HEK293 (cell line): Measurements from ENCODE around the gene DDX55.

ENCODE experiments used
- AEBP2 ChIP-seq: fragments of 450-650 bp; formaldehyde crosslinking; IDR thresholded peaks from 2 replicates; pipeline ENCODE4 v1.5.1; 2016; ENCODE audit warnings: missing biosample characterization, missing genetic modification characterization, borderline replicate concordance
- GLI4 ChIP-seq: fragments of 450-650 bp; formaldehyde crosslinking; IDR thresholded peaks from 2 replicates; pipeline ENCODE4 v1.5.1; 2016; ENCODE audit warnings: missing biosample characterization, missing genetic modification characterization
- OSR2 ChIP-seq: fragments of 450-650 bp; formaldehyde crosslinking; IDR thresholded peaks from 2 replicates; pipeline ENCODE4 v1.5.1; 2016; ENCODE audit warnings: missing biosample characterization, missing genetic modification characterization
- RBAK ChIP-seq: fragments of 450-650 bp; formaldehyde crosslinking; IDR thresholded peaks from 2 replicates; pipeline ENCODE4 v1.5.1; 2016; ENCODE audit warnings: missing biosample characterization, missing genetic modification characterization
- SP3 ChIP-seq: fragments of 450-650 bp; formaldehyde crosslinking; IDR thresholded peaks from 2 replicates; pipeline ENCODE4 v1.5.1; 2016; ENCODE audit warnings: missing biosample characterization, missing genetic modification characterization
- TCF7L2 ChIP-seq: IDR thresholded peaks from 2 replicates; pipeline ENCODE4 v1.6.1; 2011; ENCODE audit warnings: low read depth, mild to moderate bottlenecking, inconsistent platforms, low read length, moderate library complexity, borderline replicate concordance
- YY2 ChIP-seq: fragments of 450-650 bp; formaldehyde crosslinking; IDR thresholded peaks from 2 replicates; pipeline ENCODE4 v1.5.1; 2016; ENCODE audit warnings: missing biosample characterization, missing genetic modification characterization
- ZBTB21 ChIP-seq: fragments of 450-650 bp; formaldehyde crosslinking; IDR thresholded peaks from 2 replicates; pipeline ENCODE4 v1.5.1; 2017; ENCODE audit warnings: missing biosample characterization, missing genetic modification characterization
- ZBTB7A ChIP-seq: fragments of 450-650 bp; formaldehyde crosslinking; IDR thresholded peaks from 2 replicates; pipeline ENCODE4 v1.5.1; 2016; ENCODE audit warnings: low read depth, missing biosample characterization, missing genetic modification characterization
- ZFP37 ChIP-seq: fragments of 450-650 bp; formaldehyde crosslinking; IDR thresholded peaks from 2 replicates; pipeline ENCODE4 v1.5.1; 2016; ENCODE audit warnings: missing biosample characterization, missing genetic modification characterization
- ZNF148 ChIP-seq: fragments of 450-650 bp; formaldehyde crosslinking; IDR thresholded peaks from 2 replicates; pipeline ENCODE4 v1.5.0; 2017; ENCODE audit warnings: missing biosample characterization, missing genetic modification characterization, borderline replicate concordance
- ZNF157 ChIP-seq: fragments of 450-650 bp; formaldehyde crosslinking; IDR thresholded peaks from 2 replicates; pipeline ENCODE4 v1.5.1; 2016; ENCODE audit warnings: missing biosample characterization, missing genetic modification characterization
- ZNF18 ChIP-seq: fragments of 450-650 bp; formaldehyde crosslinking; IDR thresholded peaks from 2 replicates; pipeline ENCODE4 v1.5.1; 2016; ENCODE audit warnings: missing biosample characterization, missing genetic modification characterization
- ZNF202 ChIP-seq: fragments of 450-650 bp; formaldehyde crosslinking; IDR thresholded peaks from 2 replicates; pipeline ENCODE4 v1.5.1; 2016; ENCODE audit warnings: missing biosample characterization, missing genetic modification characterization, borderline replicate concordance
- ZNF24 ChIP-seq: fragments of 450-650 bp; formaldehyde crosslinking; IDR thresholded peaks from 2 replicates; pipeline ENCODE4 v1.5.1; 2016; ENCODE audit warnings: missing biosample characterization, missing genetic modification characterization
- ZNF280C ChIP-seq: fragments of 450-650 bp; formaldehyde crosslinking; IDR thresholded peaks from 2 replicates; pipeline ENCODE4 v1.5.1; 2016; ENCODE audit warnings: missing biosample characterization, missing genetic modification characterization
- ZNF335 ChIP-seq: fragments of 450-650 bp; formaldehyde crosslinking; conservative IDR thresholded peaks from 2 replicates; pipeline ENCODE4 v1.5.1; 2016; ENCODE audit warnings: missing biosample characterization, missing genetic modification characterization
- ZNF350 ChIP-seq: fragments of 450-650 bp; formaldehyde crosslinking; IDR thresholded peaks from 2 replicates; pipeline ENCODE4 v1.5.0; 2017; ENCODE audit warnings: missing biosample characterization, mild to moderate bottlenecking, missing genetic modification characterization
- ZNF391 ChIP-seq: fragments of 450-650 bp; formaldehyde crosslinking; IDR thresholded peaks from 2 replicates; pipeline ENCODE4 v1.5.1; 2016; ENCODE audit warnings: low read depth, missing biosample characterization, missing genetic modification characterization, borderline replicate concordance
- ZNF394 ChIP-seq: fragments of 450-650 bp; formaldehyde crosslinking; IDR thresholded peaks from 2 replicates; pipeline ENCODE4 v1.5.1; 2016; ENCODE audit warnings: missing biosample characterization, missing genetic modification characterization, mild to moderate bottlenecking, moderate library complexity, borderline replicate concordance
- ZNF449 ChIP-seq: fragments of 450-650 bp; formaldehyde crosslinking; IDR thresholded peaks from 2 replicates; pipeline ENCODE4 v1.5.1; 2017; ENCODE audit warnings: missing biosample characterization, mild to moderate bottlenecking, missing genetic modification characterization, moderate library complexity
- ZNF488 ChIP-seq: fragments of 450-650 bp; formaldehyde crosslinking; IDR thresholded peaks from 2 replicates; pipeline ENCODE4 v1.5.1; 2016; ENCODE audit warnings: missing biosample characterization, missing genetic modification characterization
- ZNF571 ChIP-seq: fragments of 450-650 bp; formaldehyde crosslinking; IDR thresholded peaks from 2 replicates; pipeline ENCODE4 v1.5.0; 2017; ENCODE audit warnings: missing biosample characterization, missing genetic modification characterization
- ZNF660 ChIP-seq: fragments of 450-650 bp; IDR thresholded peaks from 2 replicates; pipeline ENCODE4 v1.5.1; 2018; ENCODE audit warnings: missing biosample characterization, mild to moderate bottlenecking, missing genetic modification characterization
- ZNF664 ChIP-seq: fragments of 450-650 bp; formaldehyde crosslinking; IDR thresholded peaks from 2 replicates; pipeline ENCODE4 v1.5.1; 2016; ENCODE audit warnings: missing biosample characterization, missing genetic modification characterization
- ZNF670 ChIP-seq: fragments of 450-650 bp; formaldehyde crosslinking; IDR thresholded peaks from 2 replicates; pipeline ENCODE4 v1.5.1; 2016; ENCODE audit warnings: missing biosample characterization, missing genetic modification characterization, low read depth
- ZNF76 ChIP-seq: fragments of 450-650 bp; formaldehyde crosslinking; IDR thresholded peaks from 2 replicates; pipeline ENCODE4; 2016; ENCODE audit warnings: low read depth, missing biosample characterization, missing genetic modification characterization, borderline replicate concordance
- ZNF843 ChIP-seq: fragments of 450-650 bp; formaldehyde crosslinking; IDR thresholded peaks from 2 replicates; pipeline ENCODE4 v1.5.1; 2016; ENCODE audit warnings: missing biosample characterization, missing genetic modification characterization

DDX55 gene

GRCh38 chr12:123601602-123602489, at the start of gene DDX55 (continued):
- TF ChIP-seq ZNF76 (peak; percentile 93), ZNF280C (tag by site-specific recombination) (no peak), ZNF670 (tag by site-specific recombination) (no peak), ZNF157 (tag by site-specific recombination) (no peak), SP3 (peak; percentile 88), OSR2 (tag by site-specific recombination) (peak; percentile 71), ZNF664 (no peak), ZNF148 (tag by site-specific recombination) (peak; percentile 97), ZFP37 (tag by site-specific recombination) (peak; percentile 99), ZNF391 (tag by site-specific recombination) (peak; percentile 100; the same call in 1 of the 2 replicates), ZNF24 (peak; percentile 95; the same call in 1 of the 2 replicates), GLI4 (tag by site-specific recombination) (peak; percentile 97), ZNF571 (tag by site-specific recombination) (no peak), AEBP2 (tag by site-specific recombination) (peak; percentile 82), ZNF488 (tag by site-specific recombination) (0 out of 2 replicates have a peak, but pooled peaks have one; percentile 65), ZNF660 (tag by site-specific recombination) (peak; percentile 98), ZNF394 (tag by site-specific recombination) (peak; percentile 88), ZNF18 (peak; percentile 33; the same call in 1 of the 2 replicates), ZNF449 (tag by site-specific recombination) (peak; percentile 60), TCF7L2 (no peak), RBAK (tag by site-specific recombination) (no peak), ZNF350 (tag by site-specific recombination) (no peak), YY2 (tag by site-specific recombination) (peak; percentile 94), ZNF843 (tag by site-specific recombination) (peak; percentile 89), ZNF335 (tag by site-specific recombination) (peak; percentile 89), ZBTB21 (0 out of 2 replicates have a peak, but pooled peaks have one; percentile 72), ZNF202 (no peak), ZBTB7A (tag by site-specific recombination) (peak; percentile 87)
